CD4-positive, alpha-beta T cell (primary cell): Measurements from ENCODE around the gene KRTAP10-1. TPM values are rescaled to one million over a fixed set of nuclear protein-coding genes. Genes with fewer than 3 reads are reported as not detected.
"Not testable (repeated sequence)": the region's sequence is repeated elsewhere in the genome, so short reads cannot be mapped to it uniquely, and the experiment has no call there.

Experiments
- ATAC-seq: fragments of 200-7000 bp; cut with Tn5 transposase; one replicate; pipeline ENCODE4 v1.10.0; 2022; ENCODE audit warnings: mild to moderate bottlenecking; ENCODE audit not compliant: poor library complexity
- CTCF ChIA-PET: fragments of 350-600 bp; sonication (Branson Sonifier 250); formaldehyde crosslinking; loops from one replicate; lab custom pipeline; 2021; ENCODE audit warnings: antibody characterized with exemption, inconsistent platforms; lab: Charles Lee
- POLR2A ChIA-PET: fragments of 350-600 bp; sonication (Branson Sonifier 250); formaldehyde crosslinking; loops from one replicate; lab custom pipeline; 2021; ENCODE audit warnings: antibody characterized with exemption, inconsistent platforms; lab: Charles Lee
- DNase-seq, 14 experiments: peaks; one replicate each; pipeline ENCODE4 v3.0.0-alpha.2; 2013 to 2020; ENCODE audit warnings: mixed read lengths in 2 of 14
- H3K27ac ChIP-seq, 2 donors: one replicate each; pipeline versions ENCODE4 v1.5.1 to v1.7.0; 2013; ENCODE audit warnings: low read length in 2 of 2, low read depth in 1 of 2, mild to moderate bottlenecking in 1 of 2
- H3K27me3 ChIP-seq, 2 experiments: 1 replicate in 1 of 2; 2 replicates in 1 of 2; pipeline versions ENCODE4 v1.6.1 to v1.7.0; 2013; ENCODE audit warnings: low read length in 2 of 2, control low read depth in 1 of 2, mild to moderate bottlenecking in 1 of 2, moderate library complexity in 1 of 2; ENCODE audit not compliant: insufficient read depth in 2 of 2, control insufficient read depth in 1 of 2
- H3K36me3 ChIP-seq: one replicate; pipeline ENCODE4 v1.6.1; 2013; ENCODE audit warnings: low read length, control low read depth; ENCODE audit not compliant: insufficient read depth
- H3K4me1 ChIP-seq: one replicate; pipeline ENCODE4 v1.6.1; 2013; ENCODE audit warnings: low read length, control low read depth; ENCODE audit not compliant: insufficient read depth
- H3K4me3 ChIP-seq: one replicate; pipeline ENCODE4 v1.5.1; 2013; ENCODE audit warnings: mild to moderate bottlenecking, low read length, moderate library complexity
- H3K9me3 ChIP-seq, 2 experiments: 1 replicate in 1 of 2; 2 replicates in 1 of 2; pipeline versions ENCODE4 v1.6.1 to v1.7.0; 2013; ENCODE audit warnings: low read length in 2 of 2, mild to moderate bottlenecking in 2 of 2, control low read depth in 1 of 2, moderate library complexity in 1 of 2; ENCODE audit not compliant: control insufficient read depth in 1 of 2, insufficient read depth in 1 of 2
- H3K27ac Mint-ChIP-seq: one replicate; pipeline ENCODE4 v1.8.0; 2020; ENCODE audit warnings: mixed read lengths
- H3K27me3 Mint-ChIP-seq: one replicate; pipeline ENCODE4 v1.8.0; 2021; ENCODE audit warnings: mixed read lengths
- H3K36me3 Mint-ChIP-seq: one replicate; pipeline ENCODE4 v1.8.0; 2021; ENCODE audit warnings: low read depth, mixed read lengths
- H3K4me1 Mint-ChIP-seq: one replicate; pipeline ENCODE4 v1.8.0; 2021; ENCODE audit warnings: low read depth, mixed read lengths
- H3K4me3 Mint-ChIP-seq: one replicate; pipeline ENCODE4 v1.8.0; 2020; ENCODE audit warnings: mild to moderate bottlenecking, mixed read lengths
- H3K9me3 Mint-ChIP-seq: one replicate; pipeline ENCODE4 v1.8.0; 2020; ENCODE audit warnings: mixed read lengths
- CTCF ChIP-seq: fragments of 200-600 bp; IDR thresholded peaks from one replicate; pipeline ENCODE4 v1.8.0; 2022; ENCODE audit warnings: antibody characterized with exemption, mild to moderate bottlenecking
- intact Hi-C, 2 experiments: fragments of 100-400 bp; cut with DNase I in 1 of 2; cut with micrococcal nuclease in 1 of 2; formaldehyde crosslinking; loops; one replicate each; pipeline versions ENCODE4 v1.15.1 to v1.9.0; 2023 to 2025; cut with DNase I, micrococcal nuclease
- total RNA-seq, 174 experiments: library from RNA in 2 of 174; stranded (reverse) in 2 of 174; gene quantifications; one replicate each; pipeline ENCODE4 v1.2.3 and lab custom pipeline; 2021 to 2026

KRTAP10-1 gene
- total RNA-seq, 2 experiments from 2014 or later: not detected

GRCh38 chr21:44550807-44551206 lies 10.8 kb upstream of the KRTAP10-1 start:
- H3K27me3 ChIP-seq: no peaks in the 10 kb centered on the region
- TF ChIP-seq CTCF: no peak
- peaks cover 18 to 25% of the 10 kb centered on the region in 2 experiments for H3K9me3 ChIP-seq
- peaks cover 18% of the 10 kb centered on the region for H3K4me1 ChIP-seq
- no peak overlapping the region for H3K27ac ChIP-seq
- ChIA-PET POLR2A (no interaction called here), CTCF (no interaction called here)
- no peak for DNase-seq
- Mint-ChIP-seq H3K27ac (no peak overlapping the region), H3K4me3 (no peak overlapping the region), H3K4me1 (peaks cover 30% of the 10 kb centered on the region), H3K36me3 (peaks cover 39% of the 10 kb centered on the region), H3K27me3 (no peaks in the 10 kb centered on the region), H3K9me3 (peaks cover 18% of the 10 kb centered on the region)
- H3K4me3 ChIP-seq: no peak overlapping the region
- intact Hi-C loops: no loop called here
- H3K36me3 ChIP-seq: no peaks in the 10 kb centered on the region
- ATAC-seq: no peak

- H3K36me3 ChIP-seq, ATAC-seq, H3K4me3 Mint-ChIP-seq, POLR2A ChIA-PET, intact Hi-C loops, DNase-seq, H3K4me3 ChIP-seq, H3K27ac Mint-ChIP-seq, CTCF ChIA-PET, H3K27me3 Mint-ChIP-seq, H3K27me3 ChIP-seq, H3K27ac ChIP-seq: not testable (repeated sequence)
- peaks cover 18% of the 10 kb centered on the region for H3K4me1 ChIP-seq
- peaks cover 23% of the 10 kb centered on the region for H3K9me3 Mint-ChIP-seq
- peaks cover 44% of the 10 kb centered on the region for H3K36me3 Mint-ChIP-seq
- H3K9me3 ChIP-seq: peaks cover 18 to 21% of the 10 kb centered on the region in 2 experiments
- peaks cover 33% of the 10 kb centered on the region for H3K4me1 Mint-ChIP-seq
These were observed 10.3 kb upstream of the KRTAP10-1 start for GRCh38 chr21:44550285-44550684.

GRCh38 chr21:44549525-44550211 lies 9.7 kb upstream of the KRTAP10-1 start:
- Mint-ChIP-seq H3K4me3 (no peak overlapping the region), H3K9me3 (peaks cover 24% of the 10 kb centered on the region), H3K27ac (peak overlapping the region; percentile 90), H3K36me3 (peaks cover 45% of the 10 kb centered on the region), H3K27me3 (no peaks in the 10 kb centered on the region), H3K4me1 (peaks cover 33% of the 10 kb centered on the region)
- peak in 1 of 14 experiments; percentile 11 for DNase-seq
- H3K27me3 ChIP-seq: no peaks in the 10 kb centered on the region
- H3K27ac ChIP-seq: no peak overlapping the region
- no peak for TF ChIP-seq CTCF
- intact Hi-C loops: loop anchor here (5.0 to 10.0 kb wide), 2 partner anchors 65 to 108 kb away; partner anchors contain the start of genes KRTAP10-8 (in 1 of the 2) and KRTAP12-3 (in 1 of the 2)
- POLR2A ChIA-PET: no interaction called here
- CTCF ChIA-PET: no interaction called here
- H3K4me3 ChIP-seq: no peak overlapping the region
- H3K9me3 ChIP-seq: peaks cover 18% of the 10 kb centered on the region in 2 experiments
- no peak for ATAC-seq
- no peaks in the 10 kb centered on the region for H3K36me3 ChIP-seq
- H3K4me1 ChIP-seq: peaks cover 18% of the 10 kb centered on the region
